Measurements from ENCODE around the gene CLHC1. TPM values are rescaled to one million over a fixed set of nuclear protein-coding genes. Genes with fewer than 3 reads are reported as not detected.

Gene CLHC1
- total and polyA plus RNA-seq, 8 donors, result 2.9 to 20.0 (median 7.0) TPM

DNA sequence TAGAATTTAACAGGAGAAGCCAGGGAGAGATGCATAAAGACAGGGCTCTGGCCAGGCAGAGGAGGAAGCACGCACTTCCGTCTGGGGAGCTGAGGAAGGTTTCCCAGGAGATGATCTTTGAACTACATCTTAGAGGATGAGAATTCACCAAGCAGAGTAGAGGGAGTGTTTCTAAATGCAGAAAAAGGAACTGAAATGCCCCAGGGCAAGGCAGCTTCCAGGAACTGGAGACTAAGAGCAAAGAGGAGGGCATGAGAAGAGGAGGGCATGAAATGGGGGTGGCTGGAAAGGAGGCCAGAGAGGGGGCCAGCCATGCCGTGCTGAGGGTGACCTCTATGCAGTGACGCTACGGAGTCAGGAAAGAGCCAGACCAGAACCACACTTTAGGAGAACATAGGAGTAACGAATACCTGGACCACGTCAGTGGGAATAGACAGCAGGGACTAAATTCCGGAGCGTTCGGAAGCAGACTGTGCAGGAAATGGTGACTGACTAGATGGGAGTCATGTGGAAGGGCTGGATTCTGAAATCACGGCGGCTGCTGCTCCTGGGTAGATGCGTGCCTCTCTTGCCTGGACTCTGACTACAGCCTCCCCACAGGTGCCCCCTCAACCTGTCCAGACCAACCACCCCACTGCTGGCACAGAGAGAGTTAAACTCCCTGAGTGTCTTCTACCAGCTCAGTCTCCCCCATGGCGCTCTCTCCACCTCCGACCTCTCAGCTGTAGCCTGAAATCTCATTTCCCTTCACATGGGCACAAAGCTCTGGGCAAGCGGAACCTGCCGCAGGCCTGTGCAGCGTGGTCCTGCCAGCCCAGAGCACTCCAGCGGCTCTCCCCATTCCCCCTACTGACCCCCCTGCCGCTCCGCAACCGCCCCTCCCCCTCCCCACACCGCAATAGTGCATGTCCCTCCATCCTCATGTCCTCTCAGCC, 94.8 kb downstream of the CLHC1 start:
- Histone ChIP-seq H3K9me3 (no peaks in the 10 kb centered on the region), H3K27me3 (no peaks in the 10 kb centered on the region), H3K4me3 (no peak overlapping the region), H3K36me3 (no peaks in the 10 kb centered on the region), H3K4me1 (peaks cover 0 to 30% (median 6%) of the 10 kb centered on the region in 3 donors), H3K27ac (no peak overlapping the region)
- ATAC-seq (peak in 3 of 4 donors; percentile 5 to 56 (median 41)), FAIRE-seq (no peak), DNase-seq (no peak)
- TF ChIP-seq, protein P1, sequence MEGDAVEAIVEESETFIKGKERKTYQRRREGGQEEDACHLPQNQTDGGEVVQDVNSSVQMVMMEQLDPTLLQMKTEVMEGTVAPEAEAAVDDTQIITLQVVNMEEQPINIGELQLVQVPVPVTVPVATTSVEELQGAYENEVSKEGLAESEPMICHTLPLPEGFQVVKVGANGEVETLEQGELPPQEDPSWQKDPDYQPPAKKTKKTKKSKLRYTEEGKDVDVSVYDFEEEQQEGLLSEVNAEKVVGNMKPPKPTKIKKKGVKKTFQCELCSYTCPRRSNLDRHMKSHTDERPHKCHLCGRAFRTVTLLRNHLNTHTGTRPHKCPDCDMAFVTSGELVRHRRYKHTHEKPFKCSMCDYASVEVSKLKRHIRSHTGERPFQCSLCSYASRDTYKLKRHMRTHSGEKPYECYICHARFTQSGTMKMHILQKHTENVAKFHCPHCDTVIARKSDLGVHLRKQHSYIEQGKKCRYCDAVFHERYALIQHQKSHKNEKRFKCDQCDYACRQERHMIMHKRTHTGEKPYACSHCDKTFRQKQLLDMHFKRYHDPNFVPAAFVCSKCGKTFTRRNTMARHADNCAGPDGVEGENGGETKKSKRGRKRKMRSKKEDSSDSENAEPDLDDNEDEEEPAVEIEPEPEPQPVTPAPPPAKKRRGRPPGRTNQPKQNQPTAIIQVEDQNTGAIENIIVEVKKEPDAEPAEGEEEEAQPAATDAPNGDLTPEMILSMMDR (IDR thresholded peaks at IDR 0.05), result no peak
- intact Hi-C loops (cut with DNase I), result no loop called here
- WGBS, 2 donors, result 79 to 80% methylated on average over 22 to 23 of the region's 23 CpGs

DNA sequence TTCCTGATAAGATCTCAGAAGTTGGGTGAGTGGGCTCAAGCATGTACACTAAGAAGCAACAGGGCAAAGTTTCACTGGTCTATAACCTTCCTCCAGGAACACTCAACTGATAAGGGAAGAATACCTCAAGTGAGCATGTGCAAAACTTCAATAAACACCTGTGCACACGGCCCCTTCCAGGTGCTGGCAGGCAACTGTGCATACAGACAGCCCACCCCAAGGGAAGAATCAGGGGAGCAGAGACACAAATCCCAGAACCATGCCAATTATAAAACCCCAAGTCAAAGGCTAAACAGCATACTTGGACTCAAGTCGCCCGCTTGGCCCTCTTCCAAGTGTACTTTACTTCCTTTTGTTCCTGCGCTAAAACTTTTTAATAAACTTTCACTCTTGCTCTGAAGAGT, 96.0 kb downstream of the CLHC1 start:
- H3K27me3 ChIP-seq, result no peaks in the 10 kb centered on the region
- intact Hi-C loops (cut with DNase I), result no loop called here
- H3K4me3 ChIP-seq, result no peak overlapping the region
- H3K4me1 ChIP-seq, result peaks cover 0 to 21% (median 0%) of the 10 kb centered on the region in 3 donors
- no peak for FAIRE-seq
- no peaks in the 10 kb centered on the region for H3K36me3 ChIP-seq
- ATAC-seq, result peak in 1 of 4 donors; percentile 25
- TF ChIP-seq, protein P1 (IDR thresholded peaks at IDR 0.05), result no peak
- WGBS, 2 donors, result 57 to 60% methylated on average over 4 of the region's 4 CpGs
- H3K9me3 ChIP-seq, result no peaks in the 10 kb centered on the region
- DNase-seq, result no peak
- H3K27ac ChIP-seq, result no peak overlapping the region

DNA sequence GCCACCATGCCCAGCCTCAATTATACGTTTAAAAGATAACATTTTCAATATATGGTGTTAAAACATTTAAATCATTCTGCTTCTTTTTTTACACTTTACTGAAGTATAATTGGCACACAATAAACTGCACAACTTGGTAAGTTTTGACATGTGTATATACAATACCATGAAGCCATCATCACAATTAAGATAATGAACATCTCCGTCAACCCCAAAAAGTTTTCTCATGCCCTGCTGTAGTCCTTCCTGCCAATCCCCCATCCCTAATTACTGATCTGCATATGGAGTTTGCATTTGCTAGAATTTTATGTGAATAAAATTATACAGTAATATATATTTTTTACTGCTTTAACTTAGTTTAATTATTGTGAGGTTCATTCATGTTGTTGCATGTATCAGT, 96.6 kb downstream of the CLHC1 start:
- no peaks in the 10 kb centered on the region for H3K36me3 ChIP-seq
- FAIRE-seq (no peak), ATAC-seq (no peak), DNase-seq (no peak)
- TF ChIP-seq, protein P1 (IDR thresholded peaks at IDR 0.05), result no peak
- H3K4me1 ChIP-seq, result peaks cover 0 to 21% (median 0%) of the 10 kb centered on the region in 3 donors
- 43 to 97% methylated on average over 2 of the region's 2 CpGs for WGBS, 2 donors
- no peak overlapping the region for H3K4me3 ChIP-seq
- no peaks in the 10 kb centered on the region for H3K9me3 ChIP-seq
- no peaks in the 10 kb centered on the region for H3K27me3 ChIP-seq
- no peak overlapping the region for H3K27ac ChIP-seq
- intact Hi-C loops (cut with DNase I), result no loop called here

DNA sequence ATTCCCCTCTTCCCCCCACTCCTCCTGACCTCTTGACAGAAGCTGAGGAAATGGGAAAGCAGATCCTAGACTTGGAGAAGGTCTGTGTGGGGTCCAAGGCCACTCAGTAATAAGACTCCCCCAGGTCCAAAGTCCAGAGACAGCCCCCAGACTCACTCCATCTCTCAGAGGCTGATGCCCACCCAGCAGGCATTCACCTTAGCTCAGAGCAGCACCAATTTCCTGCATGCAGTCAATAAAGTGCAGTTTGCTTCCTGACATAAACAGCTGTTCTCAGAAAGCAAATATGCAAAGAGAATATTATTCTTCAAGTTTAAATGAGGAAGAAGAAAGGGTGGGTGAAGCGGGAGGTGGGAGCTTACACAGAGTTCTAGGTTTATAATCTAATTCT, 97.8 kb downstream of the CLHC1 start:
- no peaks in the 10 kb centered on the region for H3K27me3 ChIP-seq
- peak overlapping the region in 2 of 4 donors; percentile 36 to 44 for H3K27ac ChIP-seq
- ATAC-seq (peak in 2 of 4 donors; percentile 12 to 31), FAIRE-seq (no peak), DNase-seq (no peak)
- no peak overlapping the region for H3K4me3 ChIP-seq
- peaks cover 0 to 21% (median 0%) of the 10 kb centered on the region in 3 donors for H3K4me1 ChIP-seq
- H3K36me3 ChIP-seq, result no peaks in the 10 kb centered on the region
- intact Hi-C loops (cut with DNase I), result no loop called here
- H3K9me3 ChIP-seq, result no peaks in the 10 kb centered on the region
- TF ChIP-seq, protein P1 (IDR thresholded peaks at IDR 0.05), result no peak
- WGBS, 2 donors, result 81 to 89% methylated on average over 1 of the region's 1 CpG
